H1 (cell line): ENCODE data around the gene SGK1. TPM values are rescaled to one million over a fixed set of nuclear protein-coding genes. Genes with fewer than 3 reads are reported as not detected.

ENCODE experiments used
- CTCF ChIA-PET: fragments of 300-600 bp; sonication (Branson Sonifier 250); formaldehyde crosslinking; loops from one replicate; lab custom pipeline; 2021; ENCODE audit not compliant: partially characterized antibody; lab: Charles Lee
- POLR2A ChIA-PET: fragments of 300-600 bp; sonication (Branson Sonifier 250); formaldehyde crosslinking; loops from one replicate; lab custom pipeline; 2021; ENCODE audit warnings: inconsistent platforms; ENCODE audit not compliant: partially characterized antibody; lab: Charles Lee
- DNase-seq, 2 experiments: peaks; one replicate each; pipeline versions ENCODE4 v3.0.0 to v3.0.0-alpha.2; 2010 to 2022; ENCODE audit warnings: low spot score in 2 of 2, low read depth in 1 of 2, mixed read lengths in 1 of 2
- FAIRE-seq: peaks from 2 replicates; lab custom pipeline; 2011; peaks lifted over from hg19 to GRCh38; lab: Jason Lieb, UNC
- H2AFZ ChIP-seq: 2 replicates; pipeline ENCODE4 v1.8.1; 2012; ENCODE audit warnings: low read length, inconsistent platforms
- H2AK5ac ChIP-seq: 2 replicates; pipeline ENCODE4 v1.6.1; 2013; ENCODE audit warnings: low read depth, low read length
- H2BK120ac ChIP-seq: replicated peaks from 2 replicates; pipeline ENCODE3; 2013; ENCODE audit warnings: low read depth, low read length, inconsistent platforms
- H2BK12ac ChIP-seq: 2 replicates; pipeline ENCODE4 v1.6.1; 2013; ENCODE audit warnings: low read depth, low read length
- H2BK15ac ChIP-seq: 2 replicates; pipeline ENCODE4 v1.6.1; 2013; ENCODE audit warnings: low read length
- H2BK20ac ChIP-seq: 2 replicates; pipeline ENCODE4 v1.6.1; 2013; ENCODE audit warnings: low read length
- H2BK5ac ChIP-seq: 2 replicates; pipeline ENCODE4 v1.6.1; 2013; ENCODE audit warnings: low read depth, low read length
- H3K14ac ChIP-seq: 2 replicates; pipeline ENCODE4 v1.6.1; 2013; ENCODE audit warnings: inconsistent platforms; ENCODE audit not compliant: insufficient read length
- H3K18ac ChIP-seq: 2 replicates; pipeline ENCODE4 v1.6.1; 2013; ENCODE audit warnings: low read length; ENCODE audit errors: extremely low read depth
- H3K23ac ChIP-seq: 2 replicates; pipeline ENCODE4 v1.6.1; 2013; ENCODE audit warnings: inconsistent platforms; ENCODE audit not compliant: insufficient read length
- H3K23me2 ChIP-seq: 2 replicates; pipeline ENCODE4 v1.6.1; 2013; ENCODE audit warnings: low read depth, low read length
- H3K27ac ChIP-seq: 2 replicates; pipeline ENCODE4 v1.6.1; 2011; ENCODE audit warnings: low read depth, low read length, inconsistent platforms
- H3K27me3 ChIP-seq, 4 experiments: replicated peaks in 1 of 4; 1 replicate in 1 of 4; 2 replicates in 3 of 4; pipeline versions ENCODE4 v1.6.1 to v1.8.1; 2011 to 2013; ENCODE audit warnings: low read length in 3 of 4, mild to moderate bottlenecking in 3 of 4, inconsistent platforms in 2 of 4, mixed read lengths in 2 of 4, moderate library complexity in 1 of 4; ENCODE audit not compliant: control insufficient read depth in 3 of 4, insufficient read depth in 3 of 4; ENCODE audit errors: extremely low read depth in 1 of 4
- H3K36me3 ChIP-seq, 4 experiments: 2 replicates each; pipeline versions ENCODE4 v1.6.1 to v1.8.1; 2011 to 2013; ENCODE audit warnings: mild to moderate bottlenecking in 4 of 4, low read length in 3 of 4, moderate library complexity in 2 of 4, control low read depth in 1 of 4, inconsistent platforms in 1 of 4; ENCODE audit not compliant: insufficient read depth in 4 of 4, control insufficient read depth in 2 of 4
- H3K4ac ChIP-seq: replicated peaks from 2 replicates; pipeline ENCODE3; 2013; ENCODE audit warnings: low read length, low read depth, mixed read lengths, inconsistent platforms; ENCODE audit not compliant: insufficient read length
- H3K4me1 ChIP-seq, 4 experiments: replicated peaks in 1 of 4; 1 replicate in 1 of 4; 2 replicates in 3 of 4; pipeline versions ENCODE4 v1.6.1 to v1.8.1; 2011 to 2013; ENCODE audit warnings: low read length in 3 of 4, inconsistent platforms in 2 of 4, mixed read lengths in 1 of 4; ENCODE audit not compliant: insufficient read depth in 4 of 4, control insufficient read depth in 3 of 4
- H3K4me2 ChIP-seq, 2 experiments: 2 replicates each; pipeline versions ENCODE4 v1.6.1 to v1.8.1; 2011 to 2013; ENCODE audit warnings: low read depth in 2 of 2, low read length in 2 of 2, control low read depth in 1 of 2, inconsistent platforms in 1 of 2, mild to moderate bottlenecking in 1 of 2; ENCODE audit not compliant: insufficient read depth in 1 of 2
- H3K4me3 ChIP-seq, 4 experiments: fragments of 200-600, 300-600 bp in 1 of 4; sonication (generic), shearing (Covaris generic), sonication (Bioruptor Twin) in 1 of 4; 2 replicates each; pipeline versions ENCODE4 v1.5.1 to v1.8.1; 2011 to 2016; ENCODE audit warnings: low read length in 4 of 4, low read depth in 3 of 4, control low read depth in 2 of 4, inconsistent platforms in 2 of 4, mild to moderate bottlenecking in 2 of 4, mixed read lengths in 1 of 4, moderate library complexity in 1 of 4; ENCODE audit not compliant: insufficient read depth in 2 of 4; ENCODE audit errors: extremely low read depth in 1 of 4
- H3K56ac ChIP-seq: replicated peaks from 2 replicates; pipeline ENCODE3; 2013; ENCODE audit warnings: low read depth, mild to moderate bottlenecking, mixed read lengths, low read length, inconsistent platforms; ENCODE audit not compliant: insufficient read length
- H3K79me1 ChIP-seq: 2 replicates; pipeline ENCODE4 v1.6.1; 2013; ENCODE audit warnings: low read depth, low read length, control low read depth
- H3K79me2 ChIP-seq, 2 experiments: 2 replicates each; pipeline versions ENCODE4 v1.6.1 to v1.8.1; 2012 to 2013; ENCODE audit warnings: low read length in 2 of 2, mild to moderate bottlenecking in 2 of 2, inconsistent platforms in 1 of 2; ENCODE audit not compliant: insufficient read depth in 2 of 2, control insufficient read depth in 1 of 2
- H3K9ac ChIP-seq, 4 experiments: replicated peaks in 1 of 4; 1 replicate in 1 of 4; 2 replicates in 3 of 4; pipeline versions ENCODE4 v1.6.1 to v1.8.1; 2011 to 2013; ENCODE audit warnings: low read depth in 3 of 4, low read length in 3 of 4, control low read depth in 2 of 4, mild to moderate bottlenecking in 2 of 4, moderate library complexity in 2 of 4, inconsistent platforms in 1 of 4; ENCODE audit errors: extremely low read depth in 1 of 4
- H3K9me3 ChIP-seq, 2 experiments: 2 replicates each; pipeline versions ENCODE4 v1.6.1 to v1.8.1; 2012 to 2013; ENCODE audit warnings: mild to moderate bottlenecking in 2 of 2, moderate library complexity in 2 of 2, control low read depth in 1 of 2, inconsistent platforms in 1 of 2, low read depth in 1 of 2, low read length in 1 of 2, mixed read lengths in 1 of 2; ENCODE audit not compliant: insufficient read depth in 2 of 2
- H4K20me1 ChIP-seq, 2 experiments: replicated peaks in 1 of 2; 2 replicates each; pipeline versions ENCODE3 to v1.8.1; 2011 to 2013; ENCODE audit warnings: inconsistent platforms in 2 of 2, low read length in 2 of 2, mild to moderate bottlenecking in 1 of 2; ENCODE audit not compliant: insufficient read depth in 2 of 2, control insufficient read depth in 1 of 2
- H4K5ac ChIP-seq: 2 replicates; pipeline ENCODE4 v1.6.1; 2013; ENCODE audit warnings: low read length, low read depth, mixed read lengths, inconsistent platforms; ENCODE audit not compliant: insufficient read length
- H4K8ac ChIP-seq: 2 replicates; pipeline ENCODE4 v1.8.0; 2013; ENCODE audit warnings: mild to moderate bottlenecking, moderate library complexity, low read length, inconsistent platforms; ENCODE audit not compliant: insufficient read depth; ENCODE audit errors: extremely low read depth
- H4K91ac ChIP-seq: replicated peaks from 2 replicates; pipeline ENCODE3; 2013; ENCODE audit warnings: low read length, mixed read lengths, inconsistent platforms; ENCODE audit not compliant: insufficient read length
- ASH2L ChIP-seq: fragments of 200-600, 300-600 bp; sonication (generic); IDR thresholded peaks from one replicate; pipeline ENCODE4 v1.7.1; 2017; ENCODE audit warnings: low read length
- ATF2 ChIP-seq: IDR thresholded peaks from 2 replicates; pipeline ENCODE4 v1.6.1; 2012; ENCODE audit warnings: low read length, inconsistent platforms
- CEBPB ChIP-seq: IDR thresholded peaks from 2 replicates; pipeline ENCODE4 v1.6.1; 2012; ENCODE audit warnings: low read depth, low read length
- POU5F1 ChIP-seq: IDR thresholded peaks from 2 replicates; pipeline ENCODE4 v1.6.1; 2011; ENCODE audit warnings: low read depth, mild to moderate bottlenecking, low read length, moderate library complexity
- RAD21 ChIP-seq, 2 experiments: IDR thresholded peaks in 1 of 2; conservative IDR thresholded peaks in 1 of 2; 2 replicates each; pipeline ENCODE4 v1.6.1; 2011; ENCODE audit warnings: low read depth in 2 of 2, low read length in 2 of 2, improper control_type of control experiment in 1 of 2, inconsistent platforms in 1 of 2, mild to moderate bottlenecking in 1 of 2, moderate library complexity in 1 of 2
- SRF ChIP-seq: IDR thresholded peaks from 2 replicates; pipeline ENCODE4 v1.6.1; 2011; ENCODE audit warnings: mild to moderate bottlenecking, low read depth, low read length, moderate library complexity
- TBP ChIP-seq: IDR thresholded peaks from 2 replicates; pipeline ENCODE4 v1.6.1; 2011; ENCODE audit warnings: low read depth, low read length, improper control_type of control experiment
- TEAD4 ChIP-seq: IDR thresholded peaks from 2 replicates; pipeline ENCODE4 v1.6.1; 2012; ENCODE audit warnings: low read depth, low read length, inconsistent platforms, mixed read lengths
- WGBS, 2 experiments: shearing (Covaris generic) in 1 of 2; methylation state at CpG; one replicate each; pipeline versions ENCODE4 v1.1.6 to v1.1.7; 2013 to 2015; ENCODE audit warnings: low lambda C conversion rate in 2 of 2, mixed read lengths in 2 of 2, inconsistent platforms in 1 of 2, low coverage in 1 of 2, missing lambda C conversion rate in 1 of 2; ENCODE audit not compliant: insufficient replicate concordance in 2 of 2, insufficient coverage in 1 of 2, insufficient read length in 1 of 2; ENCODE audit errors: extremely low coverage in 1 of 2, missing lambda C conversion rate in 1 of 2; 5-methylcytosine and 5-hydroxymethylcytosine counted together
- polyA plus RNA-seq, 7 experiments: library from polyadenylated mRNA; depleted of rRNA in 3 of 7; stranded (reverse) in 5 of 7; unstranded in 2 of 7; fragments of >200 nt in 5 of 7; fragments of 200-250 nt in 2 of 7; gene quantifications; 1 replicate in 5 of 7; 2 replicates in 1 of 7; 4 replicates in 1 of 7; pipeline versions ENCODE4 v1.2.1 to v1.2.3, GENCODE V29; 2011 to 2013; ENCODE audit warnings: missing spikeins in 2 of 7, mixed read lengths in 2 of 7
- total RNA-seq: library from RNA; stranded (reverse); fragmentation: NEBNext Ultra II Directional; extraction: Animal tissue kit (Norgen Biotek cat#: 25700); gene quantifications from 2 replicates; pipeline ENCODE4 v1.2.1, GENCODE V29; 2021

The SGK1 gene
- total and polyA plus RNA-seq, 2 of the 8 experiments (the other 6 are each of a cell fraction or from before 2014, with no cell fraction given), result 14.5 to 18.4 TPM

GRCh38 chr6:134178161-134179044, 139.5 kb downstream of the SGK1 start:
- no peak overlapping the region for H3K18ac ChIP-seq
- POLR2A ChIA-PET, result interaction anchor here (1.1 kb wide), 1 partner anchor 12 kb away, joined by 4 read pairs; no protein-coding TSS in a partner anchor
- peak; percentile 59 for TF ChIP-seq CEBPB
- peak; percentile 93 for TF ChIP-seq TEAD4
- TF ChIP-seq ATF2, result 0 out of 2 replicates have a peak, but pooled peaks have one; percentile 43
- no peak for TF ChIP-seq POU5F1
- TF ChIP-seq RAD21 (IDR thresholded peaks at IDR 0.05 in 1 of 2, conservative IDR thresholded peaks at IDR 0.05 in 1 of 2; ENCODE audit: low read depth in 2 of 2, low read length in 2 of 2), result peak; percentile 93 to 97
- TF ChIP-seq SRF, result 0 out of 2 replicates have a peak, but pooled peaks have one; percentile 28
- TF ChIP-seq TBP, result peak; percentile 33; the same call in 1 of the 2 replicates
- TF ChIP-seq ASH2L, result peak; percentile 82

More at GRCh38 chr6:134178161-134179044, 139.5 kb downstream of the SGK1 start:
- peak overlapping the region; percentile 82 for H2AFZ ChIP-seq
- H2BK5ac ChIP-seq, result no peak overlapping the region; the same call in 1 of the 2 replicates
- no peaks in the 10 kb centered on the region for H4K20me1 ChIP-seq
- H2AK5ac ChIP-seq, result no peak overlapping the region
- no peak overlapping the region for H4K5ac ChIP-seq
- H3K36me3 ChIP-seq, result no peaks in the 10 kb centered on the region; a peak in 1 of 8 replicates
- H3K4me3 ChIP-seq, result peak overlapping the region; percentile 14 to 52 (median 26); a peak in 7 of 8 replicates
- peak overlapping the region; percentile 48 to 61 for H3K4me2 ChIP-seq
- H3K79me1 ChIP-seq, result no peaks in the 10 kb centered on the region
- WGBS, 2 experiments, result 12% methylated on average over 26 of the region's 30 CpGs; no CpG with 5 or more reads in 1 of the 2 experiments
- no peak overlapping the region for H3K4ac ChIP-seq
- H3K9ac ChIP-seq, result no peak overlapping the region
- peaks cover 0 to 18% (median 12%) of the 10 kb centered on the region in 4 experiments; a peak in 6 of 7 replicates for H3K27me3 ChIP-seq
- FAIRE-seq, result peak; percentile 52
- H3K79me2 ChIP-seq, result no peaks in the 10 kb centered on the region
- peaks cover 8 to 22% (median 11%) of the 10 kb centered on the region in 4 experiments; a peak in 6 of 7 replicates for H3K4me1 ChIP-seq
- peak; percentile 75 to 78 for DNase-seq
- H3K56ac ChIP-seq, result no peak overlapping the region
- H3K9me3 ChIP-seq, result no peaks in the 10 kb centered on the region
- no peak overlapping the region for H2BK15ac ChIP-seq
- H2BK120ac ChIP-seq, result no peak overlapping the region
- CTCF ChIA-PET, result interaction anchor here (0.6 to 3.4 kb wide), 36 partner anchors 8 to 762 kb away, joined by 3 to 20 read pairs (median 4); partner anchors contain the start of gene SGK1
- no peak overlapping the region for H3K23ac ChIP-seq
- no peak overlapping the region for H3K14ac ChIP-seq
- no peak overlapping the region for H4K91ac ChIP-seq
- H3K23me2 ChIP-seq, result peaks cover 14% of the 10 kb centered on the region; the same call in 1 of the 2 replicates
- no peak overlapping the region for H3K27ac ChIP-seq
- H4K8ac ChIP-seq, result no peak overlapping the region
- no peak overlapping the region for H2BK12ac ChIP-seq
- peak overlapping the region; percentile 86; the same call in 1 of the 2 replicates for H2BK20ac ChIP-seq
